Measurements from ENCODE around the gene TRAPPC10.

Gene TRAPPC10

GRCh38 chr21:44011579-44012473 lies at the start of gene TRAPPC10:
Gene TRAPPC10, plus strand, starts transcription at chr21:44012309. Its CDS starts 185 bp downstream, at chr21:44012494.
- Histone ChIP-seq H3K9me3 (ENCODE audit: control insufficient read depth, low read length) (no peaks in the 10 kb centered on the region), H3K9ac (ENCODE audit: low read length) (peak within 1 kb of the TSS; percentile 78), H3K4me1 (ENCODE audit: control insufficient read depth, insufficient read depth, low read length) (peaks cover 22% of the 10 kb centered on the region), H3K27me3 (ENCODE audit: control insufficient read depth, insufficient read depth, low read length) (no peaks in the 10 kb centered on the region), H3K36me3 (ENCODE audit: control insufficient read depth, insufficient read depth, low read length) (no peaks in the 10 kb centered on the region), H3K4me3 (ENCODE audit: low read length) (peak within 1 kb of the TSS; percentile 77)

- H3K4me3 ChIP-seq (ENCODE audit: low read length), result no peak overlapping the region
- H3K4me1 ChIP-seq (ENCODE audit: control insufficient read depth, insufficient read depth, low read length), result no peaks in the 10 kb centered on the region
- no peak overlapping the region for H3K9ac ChIP-seq (ENCODE audit: low read length)
- peaks cover under 1% of the 10 kb centered on the region for H3K36me3 ChIP-seq (ENCODE audit: control insufficient read depth, insufficient read depth, low read length)
- no peaks in the 10 kb centered on the region for H3K9me3 ChIP-seq (ENCODE audit: control insufficient read depth, low read length)
- no peaks in the 10 kb centered on the region for H3K27me3 ChIP-seq (ENCODE audit: control insufficient read depth, insufficient read depth, low read length)
Observed at GRCh38 chr21:43965911-43966585, 46.1 kb upstream of the TRAPPC10 start.

GRCh38 chr21:43966946-43967512 lies 45.1 kb upstream of the TRAPPC10 start:
- Histone ChIP-seq H3K36me3 (ENCODE audit: control insufficient read depth, insufficient read depth, low read length) (peaks cover 9% of the 10 kb centered on the region), H3K9me3 (ENCODE audit: control insufficient read depth, low read length) (no peaks in the 10 kb centered on the region), H3K4me3 (ENCODE audit: low read length) (no peak overlapping the region), H3K27me3 (ENCODE audit: control insufficient read depth, insufficient read depth, low read length) (no peaks in the 10 kb centered on the region), H3K9ac (ENCODE audit: low read length) (no peak overlapping the region), H3K4me1 (ENCODE audit: control insufficient read depth, insufficient read depth, low read length) (no peaks in the 10 kb centered on the region)

GRCh38 chr21:43967981-43968380 lies 44.1 kb upstream of the TRAPPC10 start:
- peaks cover 9% of the 10 kb centered on the region for H3K36me3 ChIP-seq (ENCODE audit: control insufficient read depth, insufficient read depth, low read length)
- peaks cover 9% of the 10 kb centered on the region for H3K4me1 ChIP-seq (ENCODE audit: control insufficient read depth, insufficient read depth, low read length)
- no peak overlapping the region for H3K9ac ChIP-seq (ENCODE audit: low read length)
- no peak overlapping the region for H3K4me3 ChIP-seq (ENCODE audit: low read length)
- no peaks in the 10 kb centered on the region for H3K9me3 ChIP-seq (ENCODE audit: control insufficient read depth, low read length)
- no peaks in the 10 kb centered on the region for H3K27me3 ChIP-seq (ENCODE audit: control insufficient read depth, insufficient read depth, low read length)

GRCh38 chr21:43968410-43969114 lies 43.5 kb upstream of the TRAPPC10 start:
- Histone ChIP-seq H3K9ac (ENCODE audit: low read length) (no peak overlapping the region), H3K36me3 (ENCODE audit: control insufficient read depth, insufficient read depth, low read length) (peaks cover 9% of the 10 kb centered on the region)

GRCh38 chr21:43969115-43969444 lies 43.0 kb upstream of the TRAPPC10 start:
- Histone ChIP-seq H3K9me3 (ENCODE audit: control insufficient read depth, low read length) (no peaks in the 10 kb centered on the region), H3K4me1 (ENCODE audit: control insufficient read depth, insufficient read depth, low read length) (peaks cover 16% of the 10 kb centered on the region), H3K9ac (ENCODE audit: low read length) (no peak overlapping the region), H3K27me3 (ENCODE audit: control insufficient read depth, insufficient read depth, low read length) (no peaks in the 10 kb centered on the region), H3K36me3 (ENCODE audit: control insufficient read depth, insufficient read depth, low read length) (peaks cover 9% of the 10 kb centered on the region), H3K4me3 (ENCODE audit: low read length) (no peak overlapping the region)

More at GRCh38 chr21:43968410-43969114, 43.5 kb upstream of the TRAPPC10 start:
- Histone ChIP-seq H3K4me3 (ENCODE audit: low read length) (no peak overlapping the region), H3K27me3 (ENCODE audit: control insufficient read depth, insufficient read depth, low read length) (no peaks in the 10 kb centered on the region), H3K4me1 (ENCODE audit: control insufficient read depth, insufficient read depth, low read length) (peaks cover 15% of the 10 kb centered on the region), H3K9me3 (ENCODE audit: control insufficient read depth, low read length) (no peaks in the 10 kb centered on the region)

- Histone ChIP-seq H3K9ac (ENCODE audit: low read length) (no peak overlapping the region), H3K4me1 (ENCODE audit: control insufficient read depth, insufficient read depth, low read length) (peaks cover 24% of the 10 kb centered on the region), H3K9me3 (ENCODE audit: control insufficient read depth, low read length) (no peaks in the 10 kb centered on the region), H3K36me3 (ENCODE audit: control insufficient read depth, insufficient read depth, low read length) (peaks cover 9% of the 10 kb centered on the region), H3K4me3 (ENCODE audit: low read length) (no peak overlapping the region), H3K27me3 (ENCODE audit: control insufficient read depth, insufficient read depth, low read length) (no peaks in the 10 kb centered on the region)
Observed at GRCh38 chr21:43970551-43970950, 41.6 kb upstream of the TRAPPC10 start.

GRCh38 chr21:43971201-43971991 lies 40.7 kb upstream of the TRAPPC10 start:
- peaks cover 31% of the 10 kb centered on the region for H3K4me1 ChIP-seq (ENCODE audit: control insufficient read depth, insufficient read depth, low read length)
- no peaks in the 10 kb centered on the region for H3K27me3 ChIP-seq (ENCODE audit: control insufficient read depth, insufficient read depth, low read length)
- H3K36me3 ChIP-seq (ENCODE audit: control insufficient read depth, insufficient read depth, low read length), result peaks cover 9% of the 10 kb centered on the region
- no peak overlapping the region for H3K9ac ChIP-seq (ENCODE audit: low read length)
- no peak overlapping the region for H3K4me3 ChIP-seq (ENCODE audit: low read length)
- H3K9me3 ChIP-seq (ENCODE audit: control insufficient read depth, low read length), result no peaks in the 10 kb centered on the region

GRCh38 chr21:43971992-43972255 lies 40.2 kb upstream of the TRAPPC10 start:
- Histone ChIP-seq H3K36me3 (ENCODE audit: control insufficient read depth, insufficient read depth, low read length) (peaks cover 9% of the 10 kb centered on the region), H3K9me3 (ENCODE audit: control insufficient read depth, low read length) (no peaks in the 10 kb centered on the region), H3K4me3 (ENCODE audit: low read length) (no peak overlapping the region), H3K4me1 (ENCODE audit: control insufficient read depth, insufficient read depth, low read length) (peaks cover 35% of the 10 kb centered on the region), H3K27me3 (ENCODE audit: control insufficient read depth, insufficient read depth, low read length) (no peaks in the 10 kb centered on the region), H3K9ac (ENCODE audit: low read length) (no peak overlapping the region)

GRCh38 chr21:43972850-43973633 lies 39.1 kb upstream of the TRAPPC10 start:
- no peaks in the 10 kb centered on the region for H3K9me3 ChIP-seq (ENCODE audit: control insufficient read depth, low read length)
- no peak overlapping the region for H3K4me3 ChIP-seq (ENCODE audit: low read length)
- H3K4me1 ChIP-seq (ENCODE audit: control insufficient read depth, insufficient read depth, low read length), result peaks cover 45% of the 10 kb centered on the region
- peak overlapping the region; percentile 41 for H3K9ac ChIP-seq (ENCODE audit: low read length)
- H3K36me3 ChIP-seq (ENCODE audit: control insufficient read depth, insufficient read depth, low read length), result peaks cover 9% of the 10 kb centered on the region
- H3K27me3 ChIP-seq (ENCODE audit: control insufficient read depth, insufficient read depth, low read length), result no peaks in the 10 kb centered on the region

GRCh38 chr21:43973634-43973955 lies 38.5 kb upstream of the TRAPPC10 start:
- Histone ChIP-seq H3K36me3 (ENCODE audit: control insufficient read depth, insufficient read depth, low read length) (peaks cover 9% of the 10 kb centered on the region), H3K9me3 (ENCODE audit: control insufficient read depth, low read length) (no peaks in the 10 kb centered on the region), H3K9ac (ENCODE audit: low read length) (peak overlapping the region; percentile 41), H3K4me3 (ENCODE audit: low read length) (no peak overlapping the region), H3K27me3 (ENCODE audit: control insufficient read depth, insufficient read depth, low read length) (no peaks in the 10 kb centered on the region), H3K4me1 (ENCODE audit: control insufficient read depth, insufficient read depth, low read length) (peaks cover 49% of the 10 kb centered on the region)

Data from mucosa of stomach (tissue), 1 donor.